ENCODE results near the gene PRTFDC1. TPM values are rescaled to one million over a fixed set of nuclear protein-coding genes. Genes with fewer than 3 reads are reported as not detected.

The PRTFDC1 gene
- total RNA-seq, 1 experiment from 2014 or later: 83.2 TPM

GRCh38 chr10:24930427-24930826 lies 22.0 kb downstream of the PRTFDC1 start:
- H3K27ac Mint-ChIP-seq (ENCODE audit: unreplicated experiment): no peak overlapping the region
- peaks cover 18% of the 10 kb centered on the region for H3K4me1 Mint-ChIP-seq (ENCODE audit: low read depth, unreplicated experiment)
- CTCF ChIA-PET: no interaction called here
- POLR2A ChIA-PET: no interaction called here
- Histone ChIP-seq H3K9me3 (no peaks in the 10 kb centered on the region), H3K36me3 (ENCODE audit: control insufficient read depth, insufficient read depth, low read length) (0 out of 2 replicates have a peak, but pooled peaks cover 2% of the 10 kb centered on the region), H3K4me3 (ENCODE audit: low read depth, low read length) (no peak overlapping the region), H3K27me3 (replicated peaks; ENCODE audit: control insufficient read depth, insufficient read depth, low read length) (no peaks in the 10 kb centered on the region), H3K4me1 (peaks cover 12% of the 10 kb centered on the region)
- H3K9me3 Mint-ChIP-seq (ENCODE audit: unreplicated experiment): no peaks in the 10 kb centered on the region
- H3K36me3 Mint-ChIP-seq (ENCODE audit: insufficient read depth, unreplicated experiment): peaks cover 6% of the 10 kb centered on the region
- no TSS peak for BruUV-seq (replicated peaks)
- no peaks in the 10 kb centered on the region for H3K27me3 Mint-ChIP-seq (ENCODE audit: insufficient read depth, unreplicated experiment)
- DNase-seq: no peak
- H3K4me3 Mint-ChIP-seq (ENCODE audit: unreplicated experiment): no peak overlapping the region
- intact Hi-C loops (cut with micrococcal nuclease; ENCODE audit: unreplicated experiment): no loop called here
- TF ChIP-seq, protein P1, sequence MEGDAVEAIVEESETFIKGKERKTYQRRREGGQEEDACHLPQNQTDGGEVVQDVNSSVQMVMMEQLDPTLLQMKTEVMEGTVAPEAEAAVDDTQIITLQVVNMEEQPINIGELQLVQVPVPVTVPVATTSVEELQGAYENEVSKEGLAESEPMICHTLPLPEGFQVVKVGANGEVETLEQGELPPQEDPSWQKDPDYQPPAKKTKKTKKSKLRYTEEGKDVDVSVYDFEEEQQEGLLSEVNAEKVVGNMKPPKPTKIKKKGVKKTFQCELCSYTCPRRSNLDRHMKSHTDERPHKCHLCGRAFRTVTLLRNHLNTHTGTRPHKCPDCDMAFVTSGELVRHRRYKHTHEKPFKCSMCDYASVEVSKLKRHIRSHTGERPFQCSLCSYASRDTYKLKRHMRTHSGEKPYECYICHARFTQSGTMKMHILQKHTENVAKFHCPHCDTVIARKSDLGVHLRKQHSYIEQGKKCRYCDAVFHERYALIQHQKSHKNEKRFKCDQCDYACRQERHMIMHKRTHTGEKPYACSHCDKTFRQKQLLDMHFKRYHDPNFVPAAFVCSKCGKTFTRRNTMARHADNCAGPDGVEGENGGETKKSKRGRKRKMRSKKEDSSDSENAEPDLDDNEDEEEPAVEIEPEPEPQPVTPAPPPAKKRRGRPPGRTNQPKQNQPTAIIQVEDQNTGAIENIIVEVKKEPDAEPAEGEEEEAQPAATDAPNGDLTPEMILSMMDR (IDR thresholded peaks at IDR 0.05; ENCODE audit: insufficient read depth in 1 of 2, low read depth in 1 of 2, low read length in 1 of 2, severe bottlenecking in 1 of 2, unreplicated experiment in 1 of 2): no peak

DNA sequence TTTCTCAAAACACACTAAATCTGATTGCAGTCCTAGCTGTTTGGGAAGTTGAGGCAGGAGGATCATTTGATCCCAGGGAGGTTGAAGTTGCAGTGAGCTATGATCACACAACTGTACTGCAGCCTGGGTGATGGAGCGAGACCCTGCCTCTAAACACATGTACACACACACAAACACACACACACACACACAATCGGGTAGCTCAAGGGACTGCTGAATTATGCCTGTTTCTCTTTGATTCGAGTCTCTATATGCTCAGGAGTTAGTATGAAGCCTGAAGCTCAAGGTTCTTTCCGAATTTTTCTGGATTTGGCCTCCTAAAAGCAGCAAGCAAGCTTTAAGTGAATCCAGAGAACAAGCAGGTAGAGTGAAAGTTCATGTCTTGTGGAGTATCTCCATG lies 22.5 kb downstream of the PRTFDC1 start:
- DNase-seq: no peak
- POLR2A ChIA-PET: no interaction called here
- H3K27me3 Mint-ChIP-seq (ENCODE audit: insufficient read depth, unreplicated experiment): no peaks in the 10 kb centered on the region
- H3K4me3 Mint-ChIP-seq (ENCODE audit: unreplicated experiment): no peak overlapping the region
- H3K4me1 Mint-ChIP-seq (ENCODE audit: low read depth, unreplicated experiment): peaks cover 12% of the 10 kb centered on the region
- CTCF ChIA-PET: no interaction called here
- BruUV-seq (replicated peaks): no TSS peak
- intact Hi-C loops (cut with micrococcal nuclease; ENCODE audit: unreplicated experiment): no loop called here
- no peaks in the 10 kb centered on the region for H3K9me3 ChIP-seq
- H3K27ac Mint-ChIP-seq (ENCODE audit: unreplicated experiment): no peak overlapping the region
- H3K4me3 ChIP-seq (ENCODE audit: low read depth, low read length): no peak overlapping the region
- peaks cover 8% of the 10 kb centered on the region for H3K4me1 ChIP-seq
- H3K36me3 Mint-ChIP-seq (ENCODE audit: insufficient read depth, unreplicated experiment): peaks cover 7% of the 10 kb centered on the region
- no peaks in the 10 kb centered on the region for H3K9me3 Mint-ChIP-seq (ENCODE audit: unreplicated experiment)
- H3K36me3 ChIP-seq (ENCODE audit: control insufficient read depth, insufficient read depth, low read length): 0 out of 2 replicates have a peak, but pooled peaks cover 2% of the 10 kb centered on the region
- H3K27me3 ChIP-seq (replicated peaks; ENCODE audit: control insufficient read depth, insufficient read depth, low read length): no peaks in the 10 kb centered on the region
- TF ChIP-seq, protein P1 (IDR thresholded peaks at IDR 0.05; ENCODE audit: insufficient read depth in 1 of 2, low read depth in 1 of 2, low read length in 1 of 2, severe bottlenecking in 1 of 2, unreplicated experiment in 1 of 2): no peak

- Mint-ChIP-seq H3K27me3 (ENCODE audit: insufficient read depth, unreplicated experiment) (no peaks in the 10 kb centered on the region), H3K4me1 (ENCODE audit: low read depth, unreplicated experiment) (peaks cover 4% of the 10 kb centered on the region), H3K9me3 (ENCODE audit: unreplicated experiment) (peaks cover 2% of the 10 kb centered on the region), H3K4me3 (ENCODE audit: unreplicated experiment) (no peak overlapping the region), H3K36me3 (ENCODE audit: insufficient read depth, unreplicated experiment) (peaks cover 5% of the 10 kb centered on the region), H3K27ac (ENCODE audit: unreplicated experiment) (no peak overlapping the region)
- TF ChIP-seq, protein P1 (IDR thresholded peaks at IDR 0.05; ENCODE audit: insufficient read depth in 1 of 2, low read depth in 1 of 2, low read length in 1 of 2, severe bottlenecking in 1 of 2, unreplicated experiment in 1 of 2): no peak
- DNase-seq: no peak
- H3K9me3 ChIP-seq: no peaks in the 10 kb centered on the region
- H3K4me3 ChIP-seq (ENCODE audit: low read depth, low read length): no peak overlapping the region
- no peaks in the 10 kb centered on the region for H3K27me3 ChIP-seq (replicated peaks; ENCODE audit: control insufficient read depth, insufficient read depth, low read length)
- H3K36me3 ChIP-seq (ENCODE audit: control insufficient read depth, insufficient read depth, low read length): 0 out of 2 replicates have a peak, but pooled peaks cover 2% of the 10 kb centered on the region
- intact Hi-C loops (cut with micrococcal nuclease; ENCODE audit: unreplicated experiment): no loop called here
- no TSS peak for BruUV-seq (replicated peaks)
- peaks cover 3% of the 10 kb centered on the region for H3K4me1 ChIP-seq
- ChIA-PET CTCF (interaction anchor here (0.8 kb wide), 1 partner anchor 166 kb away, joined by 5 read pairs; no protein-coding TSS in a partner anchor), POLR2A (no interaction called here)
Measured at GRCh38 chr10:24929056-24929544, 23.3 kb downstream of the PRTFDC1 start.

Measured in Caco-2 (cell line).